ENCODE data around the gene STX2.

The STX2 gene

DNA sequence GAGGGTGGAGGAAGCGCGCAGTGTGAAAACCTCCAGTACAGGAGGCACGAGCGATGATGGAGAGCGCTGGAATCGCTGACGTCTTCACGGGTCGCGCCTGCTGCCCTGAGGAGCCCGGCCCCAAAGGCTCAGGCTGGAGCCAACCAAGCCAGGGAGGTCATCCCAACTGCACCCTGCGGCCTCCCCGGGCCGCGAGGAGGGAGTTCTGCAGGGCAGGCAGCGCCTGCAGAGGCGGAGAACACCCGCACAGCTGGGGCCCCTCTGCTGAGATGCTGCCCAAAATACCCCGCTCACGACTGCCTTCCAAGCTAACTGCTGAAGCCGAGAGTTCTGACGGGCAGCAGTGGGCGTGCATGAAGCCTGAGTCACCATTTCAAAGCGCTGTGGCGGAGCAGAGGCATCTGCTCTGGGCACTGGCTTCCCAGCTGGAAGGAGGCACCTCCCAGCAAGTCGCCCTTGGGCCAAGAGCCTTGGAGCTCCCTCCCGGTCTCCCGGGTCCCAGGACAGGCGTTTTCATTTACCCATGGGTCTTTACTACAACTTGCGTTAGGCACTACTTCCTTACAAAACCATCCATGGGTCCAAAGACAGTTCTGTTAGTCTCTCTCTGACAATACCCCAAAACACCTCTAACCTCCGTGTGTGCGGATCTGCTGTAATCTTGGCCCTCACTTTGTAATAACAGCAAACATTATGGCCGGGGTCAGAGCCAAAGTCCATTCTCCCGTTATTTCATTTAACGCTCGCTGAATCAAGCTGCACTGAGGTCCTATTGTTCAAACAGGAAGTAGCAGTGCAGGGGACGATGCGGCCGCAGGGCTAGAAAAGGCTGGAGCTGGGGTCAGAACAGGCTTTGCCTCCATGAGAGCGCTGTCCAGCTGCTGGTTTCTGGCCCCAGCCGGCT, 62.8 kb downstream of the STX2 start (continued):
- TF ChIP-seq, protein P1, sequence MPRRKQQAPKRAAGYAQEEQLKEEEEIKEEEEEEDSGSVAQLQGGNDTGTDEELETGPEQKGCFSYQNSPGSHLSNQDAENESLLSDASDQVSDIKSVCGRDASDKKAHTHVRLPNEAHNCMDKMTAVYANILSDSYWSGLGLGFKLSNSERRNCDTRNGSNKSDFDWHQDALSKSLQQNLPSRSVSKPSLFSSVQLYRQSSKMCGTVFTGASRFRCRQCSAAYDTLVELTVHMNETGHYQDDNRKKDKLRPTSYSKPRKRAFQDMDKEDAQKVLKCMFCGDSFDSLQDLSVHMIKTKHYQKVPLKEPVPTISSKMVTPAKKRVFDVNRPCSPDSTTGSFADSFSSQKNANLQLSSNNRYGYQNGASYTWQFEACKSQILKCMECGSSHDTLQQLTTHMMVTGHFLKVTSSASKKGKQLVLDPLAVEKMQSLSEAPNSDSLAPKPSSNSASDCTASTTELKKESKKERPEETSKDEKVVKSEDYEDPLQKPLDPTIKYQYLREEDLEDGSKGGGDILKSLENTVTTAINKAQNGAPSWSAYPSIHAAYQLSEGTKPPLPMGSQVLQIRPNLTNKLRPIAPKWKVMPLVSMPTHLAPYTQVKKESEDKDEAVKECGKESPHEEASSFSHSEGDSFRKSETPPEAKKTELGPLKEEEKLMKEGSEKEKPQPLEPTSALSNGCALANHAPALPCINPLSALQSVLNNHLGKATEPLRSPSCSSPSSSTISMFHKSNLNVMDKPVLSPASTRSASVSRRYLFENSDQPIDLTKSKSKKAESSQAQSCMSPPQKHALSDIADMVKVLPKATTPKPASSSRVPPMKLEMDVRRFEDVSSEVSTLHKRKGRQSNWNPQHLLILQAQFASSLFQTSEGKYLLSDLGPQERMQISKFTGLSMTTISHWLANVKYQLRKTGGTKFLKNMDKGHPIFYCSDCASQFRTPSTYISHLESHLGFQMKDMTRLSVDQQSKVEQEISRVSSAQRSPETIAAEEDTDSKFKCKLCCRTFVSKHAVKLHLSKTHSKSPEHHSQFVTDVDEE (CRISPR knock-in tag; IDR thresholded peaks at IDR 0.05), result no peak
- TF ChIP-seq PATZ1 (CRISPR knock-in tag; IDR thresholded peaks at IDR 0.05; ENCODE audit: borderline replicate concordance) (no peak), SNAI2 (CRISPR knock-in tag; IDR thresholded peaks at IDR 0.05) (no peak)

DNA sequence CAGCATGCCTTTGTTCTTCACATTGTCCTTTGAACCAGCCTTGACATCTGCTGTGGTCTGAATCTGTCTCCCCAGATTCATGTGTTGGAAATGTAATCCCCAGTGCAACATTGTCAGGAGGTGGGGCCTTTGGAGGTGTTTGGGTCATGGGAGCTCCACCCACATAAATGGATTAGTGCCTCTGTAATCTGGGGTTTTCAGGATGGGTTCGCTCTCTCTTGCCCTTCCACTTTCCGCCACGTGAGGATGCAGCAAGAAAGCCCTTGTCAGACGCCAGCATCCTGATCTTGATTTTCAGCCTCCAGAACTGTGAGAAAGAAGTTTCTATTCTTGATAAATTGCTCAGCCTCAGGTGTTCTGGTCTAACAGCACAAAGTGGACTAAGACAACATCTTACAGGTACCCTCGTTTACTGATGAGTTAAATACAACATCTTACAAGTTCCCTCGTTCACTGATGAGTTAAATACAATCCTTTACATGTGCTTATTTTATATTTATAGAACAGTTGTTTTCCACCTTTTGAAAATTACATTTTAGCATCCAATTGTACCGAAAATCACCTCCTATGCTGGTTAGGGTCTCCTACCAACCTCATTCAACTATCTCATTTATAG, 68.5 kb downstream of the STX2 start:
- no peak for ATAC-seq
- TF ChIP-seq ISL1 (CRISPR knock-in tag; IDR thresholded peaks at IDR 0.05) (no peak), GLIS3 (CRISPR knock-in tag; IDR thresholded peaks at IDR 0.05) (no peak), BACH2 (CRISPR knock-in tag; IDR thresholded peaks at IDR 0.05; ENCODE audit: borderline replicate concordance) (no peak), RARB (CRISPR knock-in tag; IDR thresholded peaks at IDR 0.05) (no peak), ZC3H10 (CRISPR knock-in tag; IDR thresholded peaks at IDR 0.05) (no peak), PATZ1 (CRISPR knock-in tag; IDR thresholded peaks at IDR 0.05; ENCODE audit: borderline replicate concordance) (no peak), ZNF70 (CRISPR knock-in tag; IDR thresholded peaks at IDR 0.05) (no peak), CREB5 (CRISPR knock-in tag; IDR thresholded peaks at IDR 0.05; ENCODE audit: low read depth) (no peak), TOX (CRISPR knock-in tag; IDR thresholded peaks at IDR 0.05; ENCODE audit: borderline replicate concordance) (no peak), ZFP3 (CRISPR knock-in tag; IDR thresholded peaks at IDR 0.05) (no peak), OSR1 (CRISPR knock-in tag; IDR thresholded peaks at IDR 0.05) (no peak), TCF4 (CRISPR knock-in tag; IDR thresholded peaks at IDR 0.05; ENCODE audit: borderline replicate concordance) (no peak), ARNTL (CRISPR knock-in tag; IDR thresholded peaks at IDR 0.05; ENCODE audit: borderline replicate concordance, low read depth) (no peak), ZNF8 (CRISPR knock-in tag; IDR thresholded peaks at IDR 0.05) (no peak)
- TF ChIP-seq, protein P2, sequence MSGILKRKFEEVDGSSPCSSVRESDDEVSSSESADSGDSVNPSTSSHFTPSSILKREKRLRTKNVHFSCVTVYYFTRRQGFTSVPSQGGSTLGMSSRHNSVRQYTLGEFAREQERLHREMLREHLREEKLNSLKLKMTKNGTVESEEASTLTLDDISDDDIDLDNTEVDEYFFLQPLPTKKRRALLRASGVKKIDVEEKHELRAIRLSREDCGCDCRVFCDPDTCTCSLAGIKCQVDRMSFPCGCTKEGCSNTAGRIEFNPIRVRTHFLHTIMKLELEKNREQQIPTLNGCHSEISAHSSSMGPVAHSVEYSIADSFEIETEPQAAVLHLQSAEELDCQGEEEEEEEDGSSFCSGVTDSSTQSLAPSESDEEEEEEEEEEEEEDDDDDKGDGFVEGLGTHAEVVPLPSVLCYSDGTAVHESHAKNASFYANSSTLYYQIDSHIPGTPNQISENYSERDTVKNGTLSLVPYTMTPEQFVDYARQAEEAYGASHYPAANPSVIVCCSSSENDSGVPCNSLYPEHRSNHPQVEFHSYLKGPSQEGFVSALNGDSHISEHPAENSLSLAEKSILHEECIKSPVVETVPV (CRISPR knock-in tag; IDR thresholded peaks at IDR 0.05), result no peak
- TF ChIP-seq, protein P1 (CRISPR knock-in tag; IDR thresholded peaks at IDR 0.05), result no peak

Data from SK-N-SH treated with all-trans-retinoic acid at 6 μM for 48 hours (cell line).